ENCODE measurements around the gene C10orf62. TPM values are rescaled to one million over a fixed set of nuclear protein-coding genes. Genes with fewer than 3 reads are reported as not detected.

The C10orf62 gene
- total and polyA plus RNA-seq, 10 of the 15 experiments (the other 5 are each of a cell fraction or from before 2014, with no cell fraction given): not detected

DNA sequence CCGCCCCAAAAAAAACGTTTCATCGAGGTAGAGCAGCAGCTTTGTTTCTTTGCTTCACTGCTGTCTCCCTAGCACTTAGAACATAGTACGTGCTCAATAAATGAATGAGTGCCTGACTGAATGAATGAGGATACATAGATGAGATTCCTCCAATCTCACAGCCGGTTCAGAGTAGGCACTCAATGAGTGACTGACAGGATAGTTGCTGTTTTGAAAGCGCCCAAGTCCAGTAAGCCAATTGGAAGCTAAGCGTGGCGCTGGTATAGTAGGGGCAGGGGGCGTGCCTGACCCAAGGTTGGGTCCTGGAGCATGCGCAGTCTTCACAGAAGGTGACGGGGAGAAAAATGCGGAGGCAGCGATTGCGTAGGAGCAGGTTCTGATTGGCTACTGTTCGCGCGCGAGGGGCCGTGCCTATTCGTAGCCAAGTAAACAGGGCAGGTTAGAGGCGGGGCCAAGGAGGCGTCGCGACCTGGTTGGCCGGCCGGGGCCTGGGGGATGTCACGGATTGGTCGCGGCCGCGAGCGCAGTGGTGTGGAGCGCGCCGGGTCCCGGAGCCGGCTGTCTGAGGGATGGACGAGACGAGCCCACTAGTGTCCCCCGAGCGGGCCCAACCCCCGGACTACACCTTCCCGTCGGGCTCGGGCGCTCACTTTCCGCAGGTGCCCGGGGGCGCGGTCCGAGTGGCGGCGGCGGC lies 50.8 kb downstream of the C10orf62 start, which contains the start of gene PI4K2A (continued):
- TF ChIP-seq SIX5 (IDR thresholded peaks at IDR 0.05; ENCODE audit: low read depth, low read length, severe bottlenecking) (no peak), TAF1 (IDR thresholded peaks at IDR 0.05; ENCODE audit: borderline replicate concordance, low read depth, low read length) (peak; percentile 61; the same call in 1 of the 2 replicates), EGR1 (IDR thresholded peaks at IDR 0.05; ENCODE audit: borderline replicate concordance in 1 of 2, low read depth in 2 of 2, low read length in 2 of 2) (0 out of 3 replicates have a peak, but pooled peaks of 1 of the 2 experiments have one; percentile 36), FOS (IDR thresholded peaks at IDR 0.05; ENCODE audit: borderline replicate concordance, extremely low read depth, insufficient read length) (peak; percentile 44), GABPA (IDR thresholded peaks at IDR 0.05; ENCODE audit: low read depth) (no peak), DPF2 (IDR thresholded peaks at IDR 0.05) (peak; percentile 69; the same call in 1 of the 2 replicates), SUZ12 (IDR thresholded peaks at IDR 0.05; ENCODE audit: unreplicated experiment) (no peak), NR2F1 (conservative IDR thresholded peaks at IDR 0.05) (peak; percentile 40; the same call in 1 of the 2 replicates), ATF7 (IDR thresholded peaks at IDR 0.05; ENCODE audit: low read depth) (peak; percentile 22; the same call in 1 of the 2 replicates), ZNF274 (IDR thresholded peaks at IDR 0.05; ENCODE audit: insufficient read depth, insufficient read length) (no peak)
- TF ChIP-seq, protein P1, sequence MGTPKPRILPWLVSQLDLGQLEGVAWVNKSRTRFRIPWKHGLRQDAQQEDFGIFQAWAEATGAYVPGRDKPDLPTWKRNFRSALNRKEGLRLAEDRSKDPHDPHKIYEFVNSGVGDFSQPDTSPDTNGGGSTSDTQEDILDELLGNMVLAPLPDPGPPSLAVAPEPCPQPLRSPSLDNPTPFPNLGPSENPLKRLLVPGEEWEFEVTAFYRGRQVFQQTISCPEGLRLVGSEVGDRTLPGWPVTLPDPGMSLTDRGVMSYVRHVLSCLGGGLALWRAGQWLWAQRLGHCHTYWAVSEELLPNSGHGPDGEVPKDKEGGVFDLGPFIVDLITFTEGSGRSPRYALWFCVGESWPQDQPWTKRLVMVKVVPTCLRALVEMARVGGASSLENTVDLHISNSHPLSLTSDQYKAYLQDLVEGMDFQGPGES (IDR thresholded peaks at IDR 0.05): peak; percentile 76
- TF ChIP-seq, protein P2, sequence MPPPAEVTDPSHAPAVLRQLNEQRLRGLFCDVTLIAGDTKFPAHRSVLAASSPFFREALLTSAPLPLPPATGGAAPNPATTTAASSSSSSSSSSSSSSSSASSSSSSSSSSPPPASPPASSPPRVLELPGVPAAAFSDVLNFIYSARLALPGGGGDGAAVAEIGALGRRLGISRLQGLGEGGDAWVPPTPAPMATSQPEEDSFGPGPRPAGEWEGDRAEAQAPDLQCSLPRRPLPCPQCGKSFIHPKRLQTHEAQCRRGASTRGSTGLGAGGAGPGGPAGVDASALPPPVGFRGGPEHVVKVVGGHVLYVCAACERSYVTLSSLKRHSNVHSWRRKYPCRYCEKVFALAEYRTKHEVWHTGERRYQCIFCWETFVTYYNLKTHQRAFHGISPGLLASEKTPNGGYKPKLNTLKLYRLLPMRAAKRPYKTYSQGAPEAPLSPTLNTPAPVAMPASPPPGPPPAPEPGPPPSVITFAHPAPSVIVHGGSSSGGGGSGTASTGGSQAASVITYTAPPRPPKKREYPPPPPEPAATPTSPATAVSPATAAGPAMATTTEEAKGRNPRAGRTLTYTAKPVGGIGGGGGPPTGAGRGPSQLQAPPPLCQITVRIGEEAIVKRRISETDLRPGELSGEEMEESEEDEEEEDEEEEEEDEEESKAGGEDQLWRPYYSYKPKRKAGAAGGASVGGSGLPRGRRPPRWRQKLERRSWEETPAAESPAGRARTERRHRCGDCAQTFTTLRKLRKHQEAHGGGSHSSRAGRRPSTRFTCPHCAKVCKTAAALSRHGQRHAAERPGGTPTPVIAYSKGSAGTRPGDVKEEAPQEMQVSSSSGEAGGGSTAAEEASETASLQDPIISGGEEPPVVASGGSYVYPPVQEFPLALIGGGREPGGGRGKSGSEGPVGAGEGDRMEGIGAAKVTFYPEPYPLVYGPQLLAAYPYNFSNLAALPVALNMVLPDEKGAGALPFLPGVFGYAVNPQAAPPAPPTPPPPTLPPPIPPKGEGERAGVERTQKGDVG (CRISPR knock-in tag; IDR thresholded peaks at IDR 0.05): no peak
- TF ChIP-seq, protein P3, sequence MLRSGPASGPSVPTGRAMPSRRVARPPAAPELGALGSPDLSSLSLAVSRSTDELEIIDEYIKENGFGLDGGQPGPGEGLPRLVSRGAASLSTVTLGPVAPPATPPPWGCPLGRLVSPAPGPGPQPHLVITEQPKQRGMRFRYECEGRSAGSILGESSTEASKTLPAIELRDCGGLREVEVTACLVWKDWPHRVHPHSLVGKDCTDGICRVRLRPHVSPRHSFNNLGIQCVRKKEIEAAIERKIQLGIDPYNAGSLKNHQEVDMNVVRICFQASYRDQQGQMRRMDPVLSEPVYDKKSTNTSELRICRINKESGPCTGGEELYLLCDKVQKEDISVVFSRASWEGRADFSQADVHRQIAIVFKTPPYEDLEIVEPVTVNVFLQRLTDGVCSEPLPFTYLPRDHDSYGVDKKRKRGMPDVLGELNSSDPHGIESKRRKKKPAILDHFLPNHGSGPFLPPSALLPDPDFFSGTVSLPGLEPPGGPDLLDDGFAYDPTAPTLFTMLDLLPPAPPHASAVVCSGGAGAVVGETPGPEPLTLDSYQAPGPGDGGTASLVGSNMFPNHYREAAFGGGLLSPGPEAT (IDR thresholded peaks at IDR 0.05; ENCODE audit: low read depth): 0 out of 2 replicates have a peak, but pooled peaks have one; percentile 18

Other genes starting within 250 kb of the C10orf62 start
Only the 7 nearest of the 14 such genes appear.
- 90.8 and 97.3 TPM in 2 replicates for gene MMS19, start 91.3 kb upstream of the C10orf62 start, total RNA-seq (2014; rRNA removed)
- gene MMS19, start 91.3 kb upstream of the C10orf62 start, total RNA-seq (2014; rRNA removed; fragmentation: Illumina TruSeq; extraction: Trizol): 49.1 and 54.4 TPM in 2 replicates
- 71.7 and 74.3 TPM in 2 replicates for gene MMS19, start 91.3 kb upstream of the C10orf62 start, total RNA-seq (2021)
- gene MMS19, start 91.3 kb upstream of the C10orf62 start, polyA plus RNA-seq (2011; rRNA removed): 99.9 and 112 TPM in 2 replicates
- 54.7 and 57.6 TPM in 2 replicates for gene MMS19, start 91.3 kb upstream of the C10orf62 start, polyA plus RNA-seq (2014; fragmentation: Illumina TruSeq; extraction: Trizol)
- gene MMS19, start 91.3 kb upstream of the C10orf62 start, polyA plus RNA-seq (2014; fragmentation: Nextera tagmentation; extraction: Ambion mirVana): 10 to 100 TPM; 40.2 to 74.3 TPM
- 86.3 and 96.8 TPM in 2 replicates for gene MMS19, start 91.3 kb upstream of the C10orf62 start, polyA plus RNA-seq (2014; rRNA removed)
- gene MMS19, start 91.3 kb upstream of the C10orf62 start, polyA plus RNA-seq (2016; fragmentation: Nextera tagmentation; extraction: Ambion mirVana): 10 to 100 TPM; 54.4 to 63.7 TPM
- gene UBTD1, start 90.8 kb upstream of the C10orf62 start, total RNA-seq (2014; rRNA removed): 0.76 and 1.2 TPM in 2 replicates
- 0.18 and 0.22 TPM in 2 replicates for gene UBTD1, start 90.8 kb upstream of the C10orf62 start, total RNA-seq (2014; rRNA removed; fragmentation: Illumina TruSeq; extraction: Trizol)
- 1.2 and 1.3 TPM in 2 replicates for gene UBTD1, start 90.8 kb upstream of the C10orf62 start, total RNA-seq (2021)
- 0.24 and 1.2 TPM in 2 replicates for gene UBTD1, start 90.8 kb upstream of the C10orf62 start, polyA plus RNA-seq (2011; rRNA removed)
- 0.16 TPM in 1 of 2 replicates, not detected in the other for gene UBTD1, start 90.8 kb upstream of the C10orf62 start, polyA plus RNA-seq (2014; fragmentation: Illumina TruSeq; extraction: Trizol)
- gene UBTD1, start 90.8 kb upstream of the C10orf62 start, polyA plus RNA-seq (2014; fragmentation: Nextera tagmentation; extraction: Ambion mirVana): under 1 TPM in 1 of 2 experiments, not detected in 1; 0.04 TPM
- gene UBTD1, start 90.8 kb upstream of the C10orf62 start, polyA plus RNA-seq (2014; rRNA removed): 0.66 and 1.5 TPM in 2 replicates
- gene UBTD1, start 90.8 kb upstream of the C10orf62 start, polyA plus RNA-seq (2016; fragmentation: Nextera tagmentation; extraction: Ambion mirVana): 1 to 10 TPM in 1 of 2 experiments, under 1 TPM in 1; 0.83 to 1.3 TPM
- gene ANKRD2, start 16.9 kb upstream of the C10orf62 start, total RNA-seq (2014; rRNA removed): 0.11 and 0.23 TPM in 2 replicates
- not detected in 2 replicates for gene ANKRD2, start 16.9 kb upstream of the C10orf62 start, total RNA-seq (2014; rRNA removed; fragmentation: Illumina TruSeq; extraction: Trizol)
- not detected in 2 replicates for gene ANKRD2, start 16.9 kb upstream of the C10orf62 start, total RNA-seq (2021)
- gene ANKRD2, start 16.9 kb upstream of the C10orf62 start, polyA plus RNA-seq (2011; rRNA removed): 0.14 and 0.18 TPM in 2 replicates
- gene ANKRD2, start 16.9 kb upstream of the C10orf62 start, polyA plus RNA-seq (2014; fragmentation: Illumina TruSeq; extraction: Trizol): not detected in 2 replicates
- not detected for gene ANKRD2, start 16.9 kb upstream of the C10orf62 start, polyA plus RNA-seq (2014; fragmentation: Nextera tagmentation; extraction: Ambion mirVana)
- 0.08 TPM in 1 of 2 replicates, not detected in the other for gene ANKRD2, start 16.9 kb upstream of the C10orf62 start, polyA plus RNA-seq (2014; rRNA removed)
- gene ANKRD2, start 16.9 kb upstream of the C10orf62 start, polyA plus RNA-seq (2016; fragmentation: Nextera tagmentation; extraction: Ambion mirVana): not detected
- gene HOGA1, start 5.3 kb upstream of the C10orf62 start, total RNA-seq (2014; rRNA removed): not detected in 2 replicates
- 0.09 TPM in 1 of 2 replicates, not detected in the other for gene HOGA1, start 5.3 kb upstream of the C10orf62 start, total RNA-seq (2014; rRNA removed; fragmentation: Illumina TruSeq; extraction: Trizol)
- not detected in 2 replicates for gene HOGA1, start 5.3 kb upstream of the C10orf62 start, total RNA-seq (2021)
- gene HOGA1, start 5.3 kb upstream of the C10orf62 start, polyA plus RNA-seq (2011; rRNA removed): 0.12 and 0.19 TPM in 2 replicates
- 0.01 TPM in 1 of 2 replicates, not detected in the other for gene HOGA1, start 5.3 kb upstream of the C10orf62 start, polyA plus RNA-seq (2014; fragmentation: Illumina TruSeq; extraction: Trizol)
- under 1 TPM in 1 of 2 experiments, not detected in 1; 0.06 TPM for gene HOGA1, start 5.3 kb upstream of the C10orf62 start, polyA plus RNA-seq (2014; fragmentation: Nextera tagmentation; extraction: Ambion mirVana)
- 0.05 TPM in 1 of 2 replicates, not detected in the other for gene HOGA1, start 5.3 kb upstream of the C10orf62 start, polyA plus RNA-seq (2014; rRNA removed)
- gene HOGA1, start 5.3 kb upstream of the C10orf62 start, polyA plus RNA-seq (2016; fragmentation: Nextera tagmentation; extraction: Ambion mirVana): not detected
- gene MORN4, start 43.8 kb downstream of the C10orf62 start, total RNA-seq (2014; rRNA removed): 1.3 and 1.7 TPM in 2 replicates
- 1.7 and 2.2 TPM in 2 replicates for gene MORN4, start 43.8 kb downstream of the C10orf62 start, total RNA-seq (2014; rRNA removed; fragmentation: Illumina TruSeq; extraction: Trizol)
- gene MORN4, start 43.8 kb downstream of the C10orf62 start, total RNA-seq (2021): 1.3 and 2.2 TPM in 2 replicates
- gene MORN4, start 43.8 kb downstream of the C10orf62 start, polyA plus RNA-seq (2011; rRNA removed): 1.9 and 2.0 TPM in 2 replicates
- gene MORN4, start 43.8 kb downstream of the C10orf62 start, polyA plus RNA-seq (2014; fragmentation: Illumina TruSeq; extraction: Trizol): 2.9 and 3.5 TPM in 2 replicates
- 1 to 10 TPM; 2.4 to 2.8 TPM for gene MORN4, start 43.8 kb downstream of the C10orf62 start, polyA plus RNA-seq (2014; fragmentation: Nextera tagmentation; extraction: Ambion mirVana)
- 4.3 and 4.6 TPM in 2 replicates for gene MORN4, start 43.8 kb downstream of the C10orf62 start, polyA plus RNA-seq (2014; rRNA removed)
- 1 to 10 TPM; 4.9 to 5.5 TPM for gene MORN4, start 43.8 kb downstream of the C10orf62 start, polyA plus RNA-seq (2016; fragmentation: Nextera tagmentation; extraction: Ambion mirVana)
- 13.3 and 13.6 TPM in 2 replicates for gene PI4K2A, start 51.0 kb downstream of the C10orf62 start, total RNA-seq (2014; rRNA removed)
- 7.6 and 7.8 TPM in 2 replicates for gene PI4K2A, start 51.0 kb downstream of the C10orf62 start, total RNA-seq (2014; rRNA removed; fragmentation: Illumina TruSeq; extraction: Trizol)
- gene PI4K2A, start 51.0 kb downstream of the C10orf62 start, total RNA-seq (2021): 11.9 and 12.5 TPM in 2 replicates
- gene PI4K2A, start 51.0 kb downstream of the C10orf62 start, polyA plus RNA-seq (2011; rRNA removed): 8.9 and 11.5 TPM in 2 replicates
- 12.3 and 12.7 TPM in 2 replicates for gene PI4K2A, start 51.0 kb downstream of the C10orf62 start, polyA plus RNA-seq (2014; fragmentation: Illumina TruSeq; extraction: Trizol)
- gene PI4K2A, start 51.0 kb downstream of the C10orf62 start, polyA plus RNA-seq (2014; fragmentation: Nextera tagmentation; extraction: Ambion mirVana): 1 to 10 TPM; 1.5 to 3.1 TPM
- 14.5 and 15.0 TPM in 2 replicates for gene PI4K2A, start 51.0 kb downstream of the C10orf62 start, polyA plus RNA-seq (2014; rRNA removed)
- gene PI4K2A, start 51.0 kb downstream of the C10orf62 start, polyA plus RNA-seq (2016; fragmentation: Nextera tagmentation; extraction: Ambion mirVana): 1 to 10 TPM; 1.9 to 8.5 TPM
- gene AVPI1, start 97.5 kb downstream of the C10orf62 start, total RNA-seq (2014; rRNA removed): 0.82 and 1.1 TPM in 2 replicates
- gene AVPI1, start 97.5 kb downstream of the C10orf62 start, total RNA-seq (2014; rRNA removed; fragmentation: Illumina TruSeq; extraction: Trizol): 0.37 and 0.63 TPM in 2 replicates
- gene AVPI1, start 97.5 kb downstream of the C10orf62 start, total RNA-seq (2021): 1.1 and 1.4 TPM in 2 replicates
- gene AVPI1, start 97.5 kb downstream of the C10orf62 start, polyA plus RNA-seq (2011; rRNA removed): 0.43 and 1.0 TPM in 2 replicates
- 0.21 and 0.65 TPM in 2 replicates for gene AVPI1, start 97.5 kb downstream of the C10orf62 start, polyA plus RNA-seq (2014; fragmentation: Illumina TruSeq; extraction: Trizol)
- gene AVPI1, start 97.5 kb downstream of the C10orf62 start, polyA plus RNA-seq (2014; fragmentation: Nextera tagmentation; extraction: Ambion mirVana): under 1 TPM; 0.08 to 0.13 TPM
- gene AVPI1, start 97.5 kb downstream of the C10orf62 start, polyA plus RNA-seq (2014; rRNA removed): 0.65 and 1.2 TPM in 2 replicates
- 1 to 10 TPM; 1.3 to 1.4 TPM for gene AVPI1, start 97.5 kb downstream of the C10orf62 start, polyA plus RNA-seq (2016; fragmentation: Nextera tagmentation; extraction: Ambion mirVana)